Mesendoderm (in vitro differentiated cells): ENCODE results near the gene ANKRD27.
"Not testable (repeated sequence)": the region's sequence is repeated elsewhere in the genome, so short reads cannot be mapped to it uniquely, and the experiment has no call there.

Experiments used
- DNase-seq: peaks from one replicate; pipeline ENCODE4 v3.0.0; 2013
- H2AK5ac ChIP-seq: 2 replicates; pipeline ENCODE4 v1.6.1; 2013; ENCODE audit warnings: low read length, inconsistent platforms
- H2BK120ac ChIP-seq: 2 replicates; pipeline ENCODE4 v1.6.1; 2013; ENCODE audit warnings: low read depth, mild to moderate bottlenecking, low read length, moderate library complexity, mixed read lengths
- H2BK15ac ChIP-seq: replicated peaks from 2 replicates; pipeline ENCODE4 v1.6.1; 2013; ENCODE audit warnings: low read depth, mild to moderate bottlenecking, moderate library complexity
- H2BK5ac ChIP-seq: 2 replicates; pipeline ENCODE4 v1.6.1; 2013; ENCODE audit warnings: low read length, inconsistent platforms
- H3K18ac ChIP-seq: 2 replicates; pipeline ENCODE4 v1.6.1; 2013; ENCODE audit warnings: mild to moderate bottlenecking, low read length, mixed read lengths
- H3K23ac ChIP-seq: one replicate; pipeline ENCODE4 v1.6.1; 2013; ENCODE audit warnings: low read length
- H3K27ac ChIP-seq: 2 replicates; pipeline ENCODE4 v1.5.1; 2013; ENCODE audit warnings: low read depth, mild to moderate bottlenecking, inconsistent platforms, low read length, moderate library complexity
- H3K27me3 ChIP-seq: 2 replicates; pipeline ENCODE4 v1.6.1; 2013; ENCODE audit warnings: low read length, control low read depth, mild to moderate bottlenecking, inconsistent platforms; ENCODE audit not compliant: insufficient read depth, poor library complexity
- H3K36me3 ChIP-seq: 2 replicates; pipeline ENCODE4 v1.6.1; 2013; ENCODE audit warnings: low read length, inconsistent platforms; ENCODE audit not compliant: control insufficient read depth, insufficient read depth
- H3K4ac ChIP-seq: one replicate; pipeline ENCODE4 v1.6.1; 2013; ENCODE audit warnings: low read depth, mild to moderate bottlenecking, low read length, moderate library complexity
- H3K4me1 ChIP-seq: 2 replicates; pipeline ENCODE4 v1.6.1; 2013; ENCODE audit warnings: low read depth, low read length, inconsistent platforms; ENCODE audit not compliant: control insufficient read depth
- H3K4me2 ChIP-seq: 2 replicates; pipeline ENCODE4 v1.6.1; 2013; ENCODE audit warnings: low read length
- H3K4me3 ChIP-seq: 2 replicates; pipeline ENCODE4 v1.5.1; 2013; ENCODE audit warnings: mild to moderate bottlenecking, low read length
- H3K56ac ChIP-seq: one replicate; pipeline ENCODE4 v1.6.1; 2013; ENCODE audit warnings: low read length
- H3K79me1 ChIP-seq: 2 replicates; pipeline ENCODE4 v1.6.1; 2013; ENCODE audit warnings: low read length, inconsistent platforms
- H3K79me2 ChIP-seq: 2 replicates; pipeline ENCODE4 v1.6.1; 2013; ENCODE audit warnings: mild to moderate bottlenecking, low read length; ENCODE audit not compliant: control insufficient read depth, insufficient read depth
- H3K9ac ChIP-seq: 2 replicates; pipeline ENCODE4 v1.6.1; 2013; ENCODE audit warnings: low read length, inconsistent platforms
- H4K5ac ChIP-seq: one replicate; pipeline ENCODE4 v1.6.1; 2013; ENCODE audit warnings: low read length
- H4K8ac ChIP-seq: one replicate; pipeline ENCODE4 v1.6.1; 2013; ENCODE audit warnings: low read depth, mild to moderate bottlenecking, control low read depth, low read length, moderate library complexity
- WGBS: extraction: QIAGEN DNeasy Blood & Tissue Kit; methylation state at CpG from one replicate; pipeline ENCODE4 v1.1.7; 2013; ENCODE audit warnings: low lambda C conversion rate, missing lambda C conversion rate; ENCODE audit not compliant: insufficient coverage; ENCODE audit errors: extremely low coverage; 5-methylcytosine and 5-hydroxymethylcytosine counted together

The ANKRD27 gene

DNA sequence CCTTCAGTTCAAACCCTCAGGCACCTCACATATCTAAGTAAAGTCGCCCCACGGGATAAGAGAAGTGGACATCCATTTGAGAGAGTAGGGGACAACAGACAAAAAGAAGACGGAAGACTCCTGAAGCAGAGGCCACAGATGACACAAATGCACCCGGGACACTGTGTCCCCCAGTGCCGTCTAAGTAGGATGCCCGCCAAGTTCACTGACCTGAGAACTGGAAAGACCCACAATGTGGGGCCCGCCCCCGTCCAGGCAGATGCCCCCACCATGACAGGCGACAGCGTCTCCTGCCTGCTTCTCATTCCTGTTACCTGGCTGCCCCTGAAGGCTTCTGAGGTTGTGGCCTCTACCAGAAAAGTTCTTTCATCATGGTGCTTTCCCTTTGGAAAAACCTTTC is 16.9 kb downstream of the ANKRD27 start:
- Histone ChIP-seq H3K18ac (no peak overlapping the region), H3K23ac (no peak overlapping the region), H3K56ac (no peak overlapping the region), H2BK5ac (no peak overlapping the region), H3K79me1 (peaks cover 1% of the 10 kb centered on the region), H2BK15ac (no peak overlapping the region), H3K4ac (no peak overlapping the region), H3K27ac (no peak overlapping the region), H4K8ac (no peak overlapping the region), H3K4me1 (no peaks in the 10 kb centered on the region), H3K4me3 (no peak overlapping the region), H2AK5ac (no peak overlapping the region), H3K36me3 (no peaks in the 10 kb centered on the region), H3K4me2 (no peak overlapping the region), H4K5ac (no peak overlapping the region), H3K27me3 (no peaks in the 10 kb centered on the region), H3K9ac (no peak overlapping the region), H2BK120ac (no peak overlapping the region), H3K79me2 (peaks cover 3% of the 10 kb centered on the region)
- WGBS, result no CpG with 5 or more reads among the region's 10 CpGs
- DNase-seq, result no peak

DNA sequence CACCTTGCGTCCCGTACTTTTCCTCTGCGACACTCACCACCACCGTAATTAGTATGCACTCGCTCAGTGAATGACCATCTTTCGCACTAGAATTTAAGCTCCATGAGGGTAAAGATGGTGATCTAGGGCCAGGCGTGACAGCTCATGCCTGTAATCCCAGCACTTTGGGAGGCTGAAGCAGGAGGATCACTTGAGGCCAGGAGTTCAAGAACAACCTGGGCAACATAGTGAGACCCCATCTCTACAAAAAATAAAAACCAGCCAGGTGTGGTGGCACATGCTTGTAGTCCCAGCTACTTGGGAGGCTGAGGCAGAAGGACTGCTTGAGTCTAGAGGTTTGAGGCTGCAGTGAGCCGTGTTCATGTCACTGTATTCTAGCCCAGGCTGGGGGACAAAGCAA is 18.6 kb downstream of the ANKRD27 start:
- not testable (repeated sequence) for H2BK15ac ChIP-seq, H3K79me2 ChIP-seq, H3K23ac ChIP-seq, H3K27ac ChIP-seq, H3K79me1 ChIP-seq, H3K4me3 ChIP-seq, H2BK5ac ChIP-seq, DNase-seq, H3K56ac ChIP-seq, H2BK120ac ChIP-seq, H3K27me3 ChIP-seq, H3K18ac ChIP-seq, H3K4me1 ChIP-seq, H4K5ac ChIP-seq, H3K4me2 ChIP-seq, H3K36me3 ChIP-seq, H3K9ac ChIP-seq, H2AK5ac ChIP-seq, H4K8ac ChIP-seq, H3K4ac ChIP-seq
- no CpG with 5 or more reads among the region's 8 CpGs for WGBS

DNA sequence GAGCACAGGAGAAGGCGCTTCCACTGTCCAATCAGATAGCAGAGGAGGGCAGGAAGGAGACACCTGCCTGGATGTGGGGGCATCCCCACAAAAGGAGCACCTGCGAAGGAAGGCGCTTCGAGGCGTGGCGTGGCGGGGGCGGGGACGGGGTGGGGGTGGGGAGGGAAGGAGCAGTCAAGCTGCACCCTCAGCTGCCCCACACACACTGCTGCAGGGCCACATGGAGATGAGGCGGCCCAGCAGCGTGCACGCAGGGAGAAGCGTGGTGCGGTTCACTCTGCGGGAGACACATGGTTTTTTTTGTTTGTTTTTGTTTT is 21.4 kb downstream of the ANKRD27 start:
- Histone ChIP-seq H3K23ac (no peak overlapping the region), H4K8ac (no peak overlapping the region), H3K18ac (no peak overlapping the region), H3K4me3 (no peak overlapping the region), H3K4ac (no peak overlapping the region), H4K5ac (no peak overlapping the region), H2BK120ac (no peak overlapping the region), H3K56ac (no peak overlapping the region), H2BK15ac (no peak overlapping the region), H3K79me1 (peaks cover 1% of the 10 kb centered on the region), H3K79me2 (no peaks in the 10 kb centered on the region), H3K36me3 (peaks cover 2% of the 10 kb centered on the region), H3K27ac (no peak overlapping the region), H3K4me1 (no peaks in the 10 kb centered on the region), H3K27me3 (no peaks in the 10 kb centered on the region), H3K9ac (no peak overlapping the region), H2BK5ac (no peak overlapping the region), H3K4me2 (no peak overlapping the region), H2AK5ac (no peak overlapping the region)
- no CpG with 5 or more reads among the region's 15 CpGs for WGBS
- no peak for DNase-seq

DNA sequence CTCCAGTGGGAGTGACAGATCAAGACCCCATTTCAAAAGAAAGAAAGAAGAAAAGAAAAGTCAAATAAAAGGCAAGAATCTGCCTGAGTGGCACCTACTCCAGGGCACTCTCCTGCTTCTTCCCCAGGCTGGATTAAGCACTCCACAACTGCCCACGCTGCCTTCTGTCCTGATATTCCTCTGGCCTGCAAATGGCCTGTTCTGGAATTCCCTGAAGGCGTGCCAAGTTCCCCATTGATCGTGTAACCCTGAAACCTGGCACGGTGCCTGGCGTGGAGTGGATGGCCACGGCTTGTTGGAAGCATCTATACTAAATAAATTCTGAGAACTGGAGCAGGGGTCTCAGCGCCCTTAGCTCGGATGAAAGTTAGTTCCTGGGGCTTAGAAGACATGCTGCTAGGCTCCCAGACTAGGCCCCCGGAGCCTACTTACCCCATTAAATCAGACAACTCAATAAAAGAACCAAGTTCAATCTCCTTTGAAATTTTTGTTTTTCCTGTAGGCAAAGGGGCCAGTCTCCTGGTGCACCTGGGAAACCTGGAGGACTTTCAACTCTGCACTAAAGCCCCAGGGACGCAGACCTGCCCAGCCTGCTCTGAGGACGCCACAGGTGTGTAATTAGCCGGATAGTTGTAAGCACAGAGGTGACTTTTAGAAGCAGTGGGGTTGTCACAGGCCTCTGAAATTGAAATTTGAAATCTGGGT is 21.9 kb downstream of the ANKRD27 start:
- H4K5ac ChIP-seq, result no peak overlapping the region
- no peak overlapping the region for H3K4ac ChIP-seq
- no peak overlapping the region for H3K27ac ChIP-seq
- no peak overlapping the region for H3K4me2 ChIP-seq
- no peak overlapping the region for H3K18ac ChIP-seq
- peaks cover 3% of the 10 kb centered on the region for H3K36me3 ChIP-seq
- H2BK120ac ChIP-seq, result no peak overlapping the region
- no peak overlapping the region for H2AK5ac ChIP-seq
- H3K23ac ChIP-seq, result no peak overlapping the region
- H3K27me3 ChIP-seq, result no peaks in the 10 kb centered on the region
- no peaks in the 10 kb centered on the region for H3K79me2 ChIP-seq
- no peak overlapping the region for H3K4me3 ChIP-seq
- no peak overlapping the region for H4K8ac ChIP-seq
- H2BK5ac ChIP-seq, result no peak overlapping the region
- H3K79me1 ChIP-seq, result peaks cover 1% of the 10 kb centered on the region
- H2BK15ac ChIP-seq, result no peak overlapping the region
- H3K4me1 ChIP-seq, result no peaks in the 10 kb centered on the region
- no peak overlapping the region for H3K56ac ChIP-seq
- H3K9ac ChIP-seq, result no peak overlapping the region
- no peak for DNase-seq
- WGBS, result no CpG with 5 or more reads among the region's 12 CpGs

DNA sequence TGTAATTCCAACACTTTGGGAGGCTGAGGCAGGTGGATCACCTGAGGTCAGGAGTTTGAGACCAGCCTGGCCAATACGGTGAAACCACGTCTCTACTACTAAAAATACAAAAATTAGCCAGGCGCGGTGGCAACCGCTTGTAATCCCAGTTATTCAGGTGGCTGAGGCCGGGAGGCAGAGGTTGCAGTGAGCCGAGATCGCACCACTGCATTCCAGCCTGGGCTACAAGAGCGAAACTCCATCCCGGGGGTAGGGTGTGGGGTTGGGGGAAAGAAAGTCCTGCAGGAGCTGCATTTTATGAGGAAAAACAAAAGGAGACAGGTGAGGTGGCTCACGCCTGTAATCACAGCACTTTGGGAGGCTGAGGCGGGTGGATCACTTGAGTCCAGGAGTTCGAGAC is 22.6 kb downstream of the ANKRD27 start:
- not testable (repeated sequence) for H2BK15ac ChIP-seq, H3K4me1 ChIP-seq, H3K9ac ChIP-seq, H2AK5ac ChIP-seq, H3K56ac ChIP-seq, H3K79me1 ChIP-seq, H3K27ac ChIP-seq, H3K4me2 ChIP-seq, H3K23ac ChIP-seq, H3K4me3 ChIP-seq, H3K18ac ChIP-seq, DNase-seq, H2BK5ac ChIP-seq, H3K27me3 ChIP-seq, H2BK120ac ChIP-seq, H4K8ac ChIP-seq, H3K79me2 ChIP-seq, H3K36me3 ChIP-seq, H4K5ac ChIP-seq, H3K4ac ChIP-seq
- WGBS, result no CpG with 5 or more reads among the region's 13 CpGs

DNA sequence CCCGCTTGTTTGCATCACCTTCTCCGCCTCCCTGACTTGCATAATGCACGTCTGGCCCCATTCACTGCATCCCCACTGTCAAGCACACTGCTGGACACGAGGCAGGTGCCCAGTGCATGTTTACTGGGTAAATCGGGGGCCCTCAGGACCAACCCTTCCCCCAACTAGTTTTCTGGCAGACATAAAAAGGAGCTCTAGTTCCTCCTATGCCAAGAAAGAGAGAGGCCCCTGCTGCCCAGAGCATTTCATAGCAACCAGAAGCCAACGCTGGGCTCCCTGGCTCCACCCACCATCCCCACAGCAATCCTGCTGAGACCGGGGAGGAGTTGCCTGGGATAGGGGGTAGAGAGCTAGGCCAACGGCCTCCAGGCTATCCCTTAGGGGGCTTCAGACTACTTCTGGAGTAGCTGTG is 23.2 kb downstream of the ANKRD27 start:
- Histone ChIP-seq H3K79me2 (no peaks in the 10 kb centered on the region), H3K4me3 (no peak overlapping the region), H3K23ac (no peak overlapping the region), H3K27me3 (no peaks in the 10 kb centered on the region), H3K56ac (peak overlapping the region; percentile 60), H2BK15ac (no peak overlapping the region), H3K79me1 (peaks cover 1% of the 10 kb centered on the region), H4K8ac (no peak overlapping the region), H3K4me2 (no peak overlapping the region), H3K9ac (peak overlapping the region; percentile 32), H3K27ac (no peak overlapping the region), H3K18ac (no peak overlapping the region), H3K36me3 (peaks cover 6% of the 10 kb centered on the region), H3K4me1 (no peaks in the 10 kb centered on the region), H4K5ac (no peak overlapping the region), H2AK5ac (no peak overlapping the region), H3K4ac (no peak overlapping the region), H2BK120ac (no peak overlapping the region), H2BK5ac (no peak overlapping the region)
- WGBS, result no CpG with 5 or more reads among the region's 8 CpGs
- peak; percentile 90 for DNase-seq
